Keratinocyte (primary cell): Measurements from ENCODE around the gene SOX5. TPM values are rescaled to one million over a fixed set of nuclear protein-coding genes. Genes with fewer than 3 reads are reported as not detected.

Source experiments
- DNase-seq: peaks from one replicate; pipeline ENCODE4 v3.0.0-alpha.2; 2011; ENCODE audit warnings: low read depth, missing footprints, low spot score
- FAIRE-seq: peaks from 2 replicates; lab custom pipeline; 2011; peaks lifted over from hg19 to GRCh38; lab: Jason Lieb, UNC
- H2AFZ ChIP-seq: 2 replicates; pipeline ENCODE4 v1.6.0; 2012; ENCODE audit warnings: low read length, control low read depth, inconsistent platforms; ENCODE audit not compliant: control insufficient read depth
- H3K27ac ChIP-seq: 2 replicates; pipeline ENCODE4 v1.5.1; 2011; ENCODE audit warnings: low read length; ENCODE audit not compliant: control insufficient read depth, insufficient read depth
- H3K27me3 ChIP-seq: 3 replicates; pipeline ENCODE4 v1.6.0; 2011; ENCODE audit warnings: low read length; ENCODE audit not compliant: control insufficient read depth, insufficient read depth; ENCODE audit errors: extremely low read depth
- H3K36me3 ChIP-seq, 2 experiments: 2 replicates in 1 of 2; 3 replicates in 1 of 2; pipeline ENCODE4 v1.5.1; 2011; ENCODE audit warnings: low read length in 2 of 2, mild to moderate bottlenecking in 1 of 2; ENCODE audit not compliant: control insufficient read depth in 2 of 2, insufficient read depth in 2 of 2; ENCODE audit errors: extremely low read depth in 1 of 2
- H3K4me1 ChIP-seq: 3 replicates; pipeline ENCODE4 v1.5.1; 2011; ENCODE audit warnings: low read length; ENCODE audit not compliant: control insufficient read depth, insufficient read depth; ENCODE audit errors: extremely low read depth
- H3K4me2 ChIP-seq: 3 replicates; pipeline ENCODE4 v1.6.0; 2011; ENCODE audit warnings: low read depth, low read length; ENCODE audit not compliant: control insufficient read depth, insufficient read depth; ENCODE audit errors: extremely low read depth
- H3K4me3 ChIP-seq, 3 experiments: fragments of 200-600 bp in 1 of 3; sonication (generic) in 1 of 3; 2 replicates in 2 of 3; 3 replicates in 1 of 3; pipeline ENCODE4 v1.5.1; 2011 to 2016; ENCODE audit warnings: low read length in 3 of 3, mild to moderate bottlenecking in 3 of 3, control low read depth in 2 of 3, inconsistent platforms in 1 of 3, low read depth in 1 of 3, mixed read lengths in 1 of 3, mixed run types in 1 of 3, moderate library complexity in 1 of 3; ENCODE audit not compliant: control insufficient read depth in 2 of 3, insufficient read depth in 2 of 3; ENCODE audit errors: extremely low read depth in 1 of 3
- H3K79me2 ChIP-seq: 2 replicates; pipeline ENCODE4 v1.6.0; 2012; ENCODE audit warnings: low read length; ENCODE audit not compliant: control insufficient read depth, insufficient read depth
- H3K9ac ChIP-seq: 3 replicates; pipeline ENCODE4 v1.6.0; 2011; ENCODE audit warnings: low read length; ENCODE audit not compliant: control insufficient read depth, insufficient read depth; ENCODE audit errors: extremely low read depth
- H3K9me1 ChIP-seq: 3 replicates; pipeline ENCODE4 v1.6.0; 2011; ENCODE audit warnings: low read length; ENCODE audit not compliant: control insufficient read depth, insufficient read depth; ENCODE audit errors: extremely low read depth
- H3K9me3 ChIP-seq: 2 replicates; pipeline ENCODE4 v1.5.1; 2012; ENCODE audit warnings: low read depth, low read length; ENCODE audit not compliant: control insufficient read depth
- H4K20me1 ChIP-seq: 3 replicates; pipeline ENCODE4 v1.6.0; 2011; ENCODE audit warnings: low read length; ENCODE audit not compliant: control insufficient read depth, insufficient read depth; ENCODE audit errors: extremely low read depth
- CTCF ChIP-seq, 3 experiments: IDR thresholded peaks in 1 of 3; conservative IDR thresholded peaks in 1 of 3; optimal IDR thresholded peaks in 1 of 3; 2 replicates in 2 of 3; 3 replicates in 1 of 3; pipeline versions ENCODE3 to v1.5.1; 2011; ENCODE audit warnings: low read length in 3 of 3, mild to moderate bottlenecking in 3 of 3, moderate library complexity in 2 of 3, control low read depth in 1 of 3, inconsistent platforms in 1 of 3; ENCODE audit not compliant: insufficient read depth in 2 of 3; ENCODE audit errors: extremely low read depth in 1 of 3
- EZH2 ChIP-seq: IDR thresholded peaks from one replicate; pipeline ENCODE4 v1.6.1; 2012; ENCODE audit warnings: inconsistent platforms, mild to moderate bottlenecking, low read length, moderate library complexity
- dilution Hi-C: fragments of 300-500 bp; cut with MboI; formaldehyde crosslinking; loops from one replicate; pipeline ENCODE4 v1.7.0; 2020; ENCODE audit warnings: low sequenced_read_pairs; ENCODE audit not compliant: extremely low pct_ligation_motif_present
- polyA plus RNA-seq, 5 experiments: library from polyadenylated mRNA; depleted of rRNA in 3 of 5; stranded (reverse) in 3 of 5; stranded (forward) in 1 of 5; unstranded in 1 of 5; fragments of >200 nt; gene quantifications; 1 replicate in 1 of 5; 2 replicates in 3 of 5; 3 replicates in 1 of 5; pipeline versions ENCODE4 v1.2.1 to v1.2.3, GENCODE V29; 2011 to 2012; ENCODE audit warnings: missing spikeins in 2 of 5, low read depth in 1 of 5, low replicate concordance in 1 of 5

The SOX5 gene
- polyA plus RNA-seq, 1 donor (not counting 4 experiments of a cell fraction or from before 2014, with no cell fraction given) = not detected

- Histone ChIP-seq H2AFZ (no peak overlapping the region), H3K27ac (no peak overlapping the region), H3K4me3 (no peak overlapping the region), H3K27me3 (no peaks in the 10 kb centered on the region), H3K4me1 (no peaks in the 10 kb centered on the region), H3K9me1 (no peaks in the 10 kb centered on the region), H3K9ac (no peak overlapping the region), H3K4me2 (no peak overlapping the region), H4K20me1 (no peaks in the 10 kb centered on the region), H3K36me3 (no peaks in the 10 kb centered on the region), H3K9me3 (no peaks in the 10 kb centered on the region), H3K79me2 (no peaks in the 10 kb centered on the region)
- no peak for DNase-seq
- dilution Hi-C loops = no loop called here
- TF ChIP-seq EZH2 = no peak
- TF ChIP-seq CTCF (optimal IDR thresholded peaks at IDR 0.05 in 1 of 3, IDR thresholded peaks at IDR 0.05 in 1 of 3, conservative IDR thresholded peaks at IDR 0.05 in 1 of 3; ENCODE audit: extremely low read depth in 1 of 3, insufficient read depth in 2 of 3, low read length in 3 of 3) = no peak
- no peak for FAIRE-seq
These were observed 97.9 kb downstream of the SOX5 start for GRCh38 chr12:23851602-23852001.

DNA sequence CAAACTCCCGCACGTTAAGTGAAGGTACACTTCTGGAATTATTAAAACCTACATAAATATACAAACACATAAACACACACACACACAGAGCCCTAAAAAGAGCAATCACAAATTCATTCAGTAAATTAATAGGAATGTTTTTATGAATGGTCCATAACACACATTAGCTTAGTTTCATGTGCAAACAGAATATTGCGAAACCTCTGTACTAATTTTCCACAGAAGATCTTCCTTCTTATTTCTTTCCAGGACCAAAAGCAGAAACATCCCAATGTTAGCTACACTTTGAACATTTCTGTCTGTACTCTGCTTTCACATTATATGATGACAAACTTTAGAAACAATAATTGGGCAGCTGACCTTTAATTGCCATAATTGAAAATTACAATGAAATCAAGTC, 101.6 kb downstream of the SOX5 start:
- Histone ChIP-seq H3K9ac (no peak overlapping the region), H3K36me3 (no peaks in the 10 kb centered on the region), H4K20me1 (no peaks in the 10 kb centered on the region), H3K4me3 (no peak overlapping the region), H3K9me1 (no peaks in the 10 kb centered on the region), H3K4me2 (no peak overlapping the region), H3K27ac (no peak overlapping the region), H3K4me1 (no peaks in the 10 kb centered on the region), H3K9me3 (no peaks in the 10 kb centered on the region), H2AFZ (no peak overlapping the region), H3K79me2 (no peaks in the 10 kb centered on the region), H3K27me3 (no peaks in the 10 kb centered on the region)
- no peak for FAIRE-seq
- TF ChIP-seq CTCF (optimal IDR thresholded peaks at IDR 0.05 in 1 of 3, IDR thresholded peaks at IDR 0.05 in 1 of 3, conservative IDR thresholded peaks at IDR 0.05 in 1 of 3; ENCODE audit: extremely low read depth in 1 of 3, insufficient read depth in 2 of 3, low read length in 3 of 3) (no peak), EZH2 (no peak)
- DNase-seq = no peak
- dilution Hi-C loops = no loop called here
